Smooth muscle cell (in vitro differentiated cells): ENCODE results near the gene DHCR7. TPM values are rescaled to one million over a fixed set of nuclear protein-coding genes. Genes with fewer than 3 reads are reported as not detected.

Experiments used
- DNase-seq: peaks from one replicate; lab custom pipeline; 2025; ENCODE audit not compliant: unreplicated experiment; lab: John Stamatoyannopoulos, UW
- H2AFZ ChIP-seq: fragments of 200-600 bp; sonication (generic); 2 replicates; pipeline ENCODE4 v1.6.0; 2016; ENCODE audit warnings: antibody characterized with exemption, low read depth, mild to moderate bottlenecking
- H3F3A ChIP-seq: fragments of 200-600 bp; sonication (generic); 2 replicates; pipeline ENCODE4 v1.6.0; 2017; ENCODE audit warnings: antibody characterized with exemption, low read depth
- H3K27ac ChIP-seq: fragments of 200-600 bp; sonication (generic); 2 replicates; pipeline ENCODE4 v1.5.1; 2016; ENCODE audit warnings: low read depth, mild to moderate bottlenecking
- H3K27me3 ChIP-seq: fragments of 200-600 bp; sonication (generic); 2 replicates; pipeline ENCODE4 v1.6.1; 2016; ENCODE audit warnings: low read depth, mild to moderate bottlenecking
- H3K36me3 ChIP-seq: fragments of 200-600 bp; sonication (generic); 2 replicates; pipeline ENCODE4 v1.5.1; 2016; ENCODE audit warnings: low read depth
- H3K4me1 ChIP-seq: fragments of 200-600 bp; sonication (generic); 2 replicates; pipeline ENCODE4 v1.5.1; 2016; ENCODE audit warnings: low read depth
- H3K4me2 ChIP-seq: fragments of 200-600 bp; sonication (generic); 2 replicates; pipeline ENCODE4 v1.6.0; 2016; ENCODE audit warnings: mild to moderate bottlenecking
- H3K4me3 ChIP-seq: fragments of 200-600 bp; sonication (generic); 2 replicates; pipeline ENCODE4 v1.5.1; 2016; ENCODE audit warnings: mild to moderate bottlenecking
- H3K79me2 ChIP-seq: fragments of 200-600 bp; sonication (generic); 2 replicates; pipeline ENCODE4 v1.6.0; 2016; ENCODE audit warnings: low read depth, mild to moderate bottlenecking
- H3K9ac ChIP-seq: fragments of 200-600 bp; sonication (generic); 2 replicates; pipeline ENCODE4 v1.6.0; 2016; ENCODE audit warnings: low read depth
- H3K9me3 ChIP-seq: fragments of 200-600 bp; sonication (generic); replicated peaks from 2 replicates; pipeline ENCODE4 v1.5.1; 2016; ENCODE audit warnings: low read depth
- H4K20me1 ChIP-seq: fragments of 200-600 bp; sonication (generic); 2 replicates; pipeline ENCODE4 v1.6.0; 2016; ENCODE audit warnings: low read depth
- CTCF ChIP-seq: fragments of 200-600 bp; sonication (generic); IDR thresholded peaks from 2 replicates; pipeline ENCODE4 v1.5.1; 2017; ENCODE audit warnings: borderline replicate concordance, mild to moderate bottlenecking, antibody characterized with exemption; ENCODE audit not compliant: insufficient read depth, poor library complexity, severe bottlenecking
- WGBS: methylation state at CpG from one replicate; pipeline ENCODE4 v1.1.7; 2016; ENCODE audit warnings: low lambda C conversion rate; 5-methylcytosine and 5-hydroxymethylcytosine counted together
- polyA plus RNA-seq: library from polyadenylated mRNA; unstranded; fragments of >200 nt; fragmentation: Nextera tagmentation; extraction: Ambion mirVana; gene quantifications from 2 replicates; pipeline ENCODE4 v1.2.1, GENCODE V29; 2016
- total RNA-seq: library from RNA; depleted of rRNA; stranded (reverse); fragments of >200 nt; gene quantifications from 2 replicates; pipeline ENCODE4 v1.2.3, GENCODE V29; 2014

DHCR7 gene
- total and polyA plus RNA-seq, 2 experiments from 2014 or later: 50.1 to 99.1 TPM

- Histone ChIP-seq H3K9me3 (no peaks in the 10 kb centered on the region), H4K20me1 (no peaks in the 10 kb centered on the region), H3K36me3 (no peaks in the 10 kb centered on the region), H2AFZ (no peak overlapping the region), H3K79me2 (no peaks in the 10 kb centered on the region), H3K4me1 (no peaks in the 10 kb centered on the region), H3K4me3 (no peak overlapping the region), H3K27ac (no peak overlapping the region), H3K27me3 (no peaks in the 10 kb centered on the region), H3K4me2 (no peak overlapping the region), H3F3A (no peaks in the 10 kb centered on the region), H3K9ac (no peak overlapping the region)
- WGBS: 84% methylated on average over 12 of the region's 12 CpGs
- DNase-seq: no peak
- TF ChIP-seq CTCF: no peak
Measured at GRCh38 chr11:71421392-71421950, 26.7 kb downstream of the DHCR7 start.

- Histone ChIP-seq H3K36me3 (no peaks in the 10 kb centered on the region), H4K20me1 (no peaks in the 10 kb centered on the region), H3K9me3 (no peaks in the 10 kb centered on the region), H3K27me3 (peaks cover 5% of the 10 kb centered on the region), H2AFZ (no peak overlapping the region), H3F3A (no peaks in the 10 kb centered on the region), H3K4me3 (no peak overlapping the region), H3K79me2 (no peaks in the 10 kb centered on the region), H3K27ac (no peak overlapping the region), H3K9ac (no peak overlapping the region), H3K4me2 (no peak overlapping the region), H3K4me1 (no peaks in the 10 kb centered on the region)
- peak; percentile 58 for TF ChIP-seq CTCF
- DNase-seq: no peak
- 79% methylated on average over 16 of the region's 16 CpGs for WGBS
Measured at GRCh38 chr11:71420455-71421241, 27.5 kb downstream of the DHCR7 start.

- Histone ChIP-seq H3K4me3 (no peak overlapping the region), H4K20me1 (no peaks in the 10 kb centered on the region), H3K4me1 (no peaks in the 10 kb centered on the region), H3K79me2 (no peaks in the 10 kb centered on the region), H3F3A (no peaks in the 10 kb centered on the region), H3K4me2 (no peak overlapping the region), H3K27me3 (peaks cover 7% of the 10 kb centered on the region), H3K9me3 (no peaks in the 10 kb centered on the region), H2AFZ (no peak overlapping the region), H3K36me3 (no peaks in the 10 kb centered on the region), H3K9ac (no peak overlapping the region), H3K27ac (no peak overlapping the region)
- no peak for TF ChIP-seq CTCF
- DNase-seq: no peak
- WGBS: 81% methylated on average over 8 of the region's 8 CpGs
Measured at GRCh38 chr11:71418643-71419042, 29.6 kb downstream of the DHCR7 start.

GRCh38 chr11:71414645-71415044 lies 33.5 kb downstream of the DHCR7 start:
- no peak overlapping the region for H2AFZ ChIP-seq
- no peak for TF ChIP-seq CTCF
- no peak overlapping the region for H3K4me2 ChIP-seq
- no peaks in the 10 kb centered on the region for H4K20me1 ChIP-seq
- no peaks in the 10 kb centered on the region for H3K36me3 ChIP-seq
- no peaks in the 10 kb centered on the region for H3K79me2 ChIP-seq
- H3K27ac ChIP-seq: no peak overlapping the region
- H3K27me3 ChIP-seq: peaks cover 7% of the 10 kb centered on the region
- no peaks in the 10 kb centered on the region for H3F3A ChIP-seq
- no peaks in the 10 kb centered on the region for H3K9me3 ChIP-seq
- no peak overlapping the region for H3K4me3 ChIP-seq
- DNase-seq: no peak
- H3K9ac ChIP-seq: no peak overlapping the region
- H3K4me1 ChIP-seq: no peaks in the 10 kb centered on the region
